Astrocyte (in vitro differentiated cells and primary cell): ENCODE measurements around the gene FOXB1. TPM values are rescaled to one million over a fixed set of nuclear protein-coding genes. Genes with fewer than 3 reads are reported as not detected.

Source experiments
- DNase-seq: peaks from one replicate; pipeline ENCODE4 v3.0.0-alpha.2; 2010; ENCODE audit warnings: low read depth
- FAIRE-seq: peaks from 2 replicates; lab custom pipeline; 2011; peaks lifted over from hg19 to GRCh38; lab: Jason Lieb, UNC
- H2AFZ ChIP-seq: 2 replicates; pipeline ENCODE4 v1.6.0; 2012; ENCODE audit warnings: low read depth, low read length, inconsistent platforms
- H3K27ac ChIP-seq: 2 replicates; pipeline ENCODE4 v1.5.1; 2011; ENCODE audit warnings: low read depth, low read length, inconsistent platforms
- H3K27me3 ChIP-seq: 2 replicates; pipeline ENCODE4 v1.6.0; 2011; ENCODE audit warnings: low read length, inconsistent platforms; ENCODE audit not compliant: insufficient read depth
- H3K36me3 ChIP-seq: 2 replicates; pipeline ENCODE4 v1.5.1; 2011; ENCODE audit warnings: low read length, inconsistent platforms; ENCODE audit not compliant: insufficient read depth
- H3K4me1 ChIP-seq: 2 replicates; pipeline ENCODE4 v1.5.1; 2011; ENCODE audit warnings: low read length, inconsistent platforms; ENCODE audit not compliant: insufficient read depth
- H3K4me2 ChIP-seq: 2 replicates; pipeline ENCODE4 v1.6.0; 2012; ENCODE audit warnings: low read length, inconsistent platforms
- H3K4me3 ChIP-seq: 2 replicates; pipeline ENCODE4 v1.5.1; 2011; ENCODE audit warnings: low read depth, mild to moderate bottlenecking, low read length, inconsistent platforms; ENCODE audit not compliant: insufficient read depth
- H3K79me2 ChIP-seq: 2 replicates; pipeline ENCODE4 v1.6.0; 2012; ENCODE audit warnings: mild to moderate bottlenecking, low read length, inconsistent platforms; ENCODE audit not compliant: insufficient read depth
- H3K9ac ChIP-seq: 2 replicates; pipeline ENCODE4 v1.6.0; 2012; ENCODE audit warnings: mild to moderate bottlenecking, low read length, inconsistent platforms
- H3K9me3 ChIP-seq: 2 replicates; pipeline ENCODE4 v1.5.1; 2012; ENCODE audit warnings: low read depth, mild to moderate bottlenecking, low read length, inconsistent platforms; ENCODE audit not compliant: insufficient read depth
- H4K20me1 ChIP-seq: 2 replicates; pipeline ENCODE4 v1.6.0; 2012; ENCODE audit warnings: low read length, inconsistent platforms; ENCODE audit not compliant: insufficient read depth
- H3K27ac Mint-ChIP-seq: one replicate; pipeline ENCODE4 v1.8.0; 2021; ENCODE audit warnings: mild to moderate bottlenecking, mixed read lengths; ENCODE audit not compliant: unreplicated experiment
- H3K27me3 Mint-ChIP-seq: one replicate; pipeline ENCODE4 v1.8.0; 2021; ENCODE audit warnings: low read depth, mixed read lengths; ENCODE audit not compliant: unreplicated experiment
- H3K36me3 Mint-ChIP-seq: one replicate; pipeline ENCODE4 v1.8.0; 2021; ENCODE audit warnings: low read depth, mixed read lengths; ENCODE audit not compliant: unreplicated experiment
- H3K4me1 Mint-ChIP-seq: one replicate; pipeline ENCODE4 v1.8.0; 2021; ENCODE audit warnings: low read depth, mixed read lengths; ENCODE audit not compliant: unreplicated experiment
- H3K4me3 Mint-ChIP-seq: one replicate; pipeline ENCODE4 v1.8.0; 2021; ENCODE audit warnings: mild to moderate bottlenecking, moderate library complexity, mixed read lengths; ENCODE audit not compliant: unreplicated experiment
- H3K9me3 Mint-ChIP-seq: one replicate; pipeline ENCODE4 v1.8.0; 2021; ENCODE audit warnings: mild to moderate bottlenecking, mixed read lengths; ENCODE audit not compliant: unreplicated experiment
- CTCF ChIP-seq: IDR thresholded peaks from 2 replicates; pipeline ENCODE4 v1.5.1; 2011; ENCODE audit warnings: low read depth, mild to moderate bottlenecking, inconsistent platforms, low read length, moderate library complexity; ENCODE audit not compliant: insufficient read depth
- EZH2 ChIP-seq: IDR thresholded peaks from 2 replicates; pipeline ENCODE4 v1.6.1; 2012; ENCODE audit warnings: mild to moderate bottlenecking, low read length, inconsistent platforms; ENCODE audit not compliant: insufficient read depth
- total RNA-seq: library from RNA; stranded (reverse); gene quantifications from 2 replicates; pipeline ENCODE4 v1.2.1, GENCODE V29; 2021

Gene FOXB1
- total RNA-seq, 1 donor from 2014 or later: 1.3 TPM

GRCh38 chr15:59993950-59994401 lies 10.1 kb upstream of the FOXB1 start:
- Histone ChIP-seq H3K27me3 (peaks cover 88% of the 10 kb centered on the region), H3K4me1 (peaks cover 4% of the 10 kb centered on the region), H3K9ac (no peak overlapping the region), H3K27ac (no peak overlapping the region), H4K20me1 (peaks cover 4% of the 10 kb centered on the region), H3K4me2 (no peak overlapping the region), H3K79me2 (no peaks in the 10 kb centered on the region), H3K9me3 (no peaks in the 10 kb centered on the region), H3K36me3 (no peaks in the 10 kb centered on the region), H3K4me3 (no peak overlapping the region), H2AFZ (no peak overlapping the region)
- no peak overlapping the region for H3K27ac Mint-ChIP-seq
- peaks cover 55% of the 10 kb centered on the region for H3K27me3 Mint-ChIP-seq
- peaks cover 2% of the 10 kb centered on the region for H3K9me3 Mint-ChIP-seq
- H3K4me1 Mint-ChIP-seq: peaks cover 18% of the 10 kb centered on the region
- no peaks in the 10 kb centered on the region for H3K36me3 Mint-ChIP-seq
- DNase-seq (no peak), FAIRE-seq (no peak)
- TF ChIP-seq CTCF: no peak
- peak; percentile 28 for TF ChIP-seq EZH2
- peak overlapping the region; percentile 67 for H3K4me3 Mint-ChIP-seq

- no peak for DNase-seq
- Mint-ChIP-seq H3K4me3 (peak overlapping the region; percentile 9), H3K27ac (peak overlapping the region; percentile 37), H3K36me3 (no peaks in the 10 kb centered on the region), H3K9me3 (peaks cover 5% of the 10 kb centered on the region), H3K4me1 (peaks cover 18% of the 10 kb centered on the region), H3K27me3 (peaks cover 60% of the 10 kb centered on the region)
- no peak for FAIRE-seq
- H3K4me1 ChIP-seq: peaks cover 4% of the 10 kb centered on the region
- H3K79me2 ChIP-seq: no peaks in the 10 kb centered on the region
- no peak overlapping the region for H3K9ac ChIP-seq
- TF ChIP-seq EZH2: no peak
- TF ChIP-seq CTCF: no peak
- H3K27ac ChIP-seq: no peak overlapping the region
- no peak overlapping the region for H2AFZ ChIP-seq
- no peaks in the 10 kb centered on the region for H3K36me3 ChIP-seq
- peaks cover 4% of the 10 kb centered on the region for H4K20me1 ChIP-seq
- H3K9me3 ChIP-seq: no peaks in the 10 kb centered on the region
- H3K27me3 ChIP-seq: peaks cover 92% of the 10 kb centered on the region
- no peak overlapping the region for H3K4me3 ChIP-seq
- no peak overlapping the region for H3K4me2 ChIP-seq
Observed at GRCh38 chr15:59994526-59994887, 9.6 kb upstream of the FOXB1 start.

- Histone ChIP-seq H3K27me3 (peaks cover 96% of the 10 kb centered on the region), H2AFZ (no peak overlapping the region), H3K9ac (no peak overlapping the region), H3K9me3 (no peaks in the 10 kb centered on the region), H4K20me1 (peaks cover 4% of the 10 kb centered on the region), H3K4me1 (peaks cover 4% of the 10 kb centered on the region), H3K79me2 (no peaks in the 10 kb centered on the region), H3K36me3 (no peaks in the 10 kb centered on the region), H3K4me3 (no peak overlapping the region), H3K27ac (no peak overlapping the region), H3K4me2 (no peak overlapping the region)
- TF ChIP-seq CTCF: no peak
- peak; percentile 40 for TF ChIP-seq EZH2
- H3K4me3 Mint-ChIP-seq: peak overlapping the region; percentile 9
- peak overlapping the region; percentile 37 for H3K27ac Mint-ChIP-seq
- H3K36me3 Mint-ChIP-seq: no peaks in the 10 kb centered on the region
- H3K27me3 Mint-ChIP-seq: peaks cover 60% of the 10 kb centered on the region
- DNase-seq (no peak), FAIRE-seq (no peak)
- H3K4me1 Mint-ChIP-seq: peaks cover 18% of the 10 kb centered on the region
- H3K9me3 Mint-ChIP-seq: peaks cover 5% of the 10 kb centered on the region
Observed at GRCh38 chr15:59994888-59995557, 9.1 kb upstream of the FOXB1 start.
